GM13977 (cell line): ENCODE measurements around the gene SEL1L.

Experiments
- DNase-seq: peaks from one replicate; pipeline ENCODE4 v3.0.0; 2012; ENCODE audit warnings: low spot score
- CTCF ChIP-seq: IDR thresholded peaks from 2 replicates; pipeline ENCODE4 v1.5.1; 2012; ENCODE audit warnings: mild to moderate bottlenecking, control low read depth; ENCODE audit not compliant: insufficient read depth; ENCODE audit errors: extremely low read depth, missing control alignments
- in situ Hi-C: fragments of 300-500 bp; cut with MboI; formaldehyde crosslinking; loops from one replicate; pipeline ENCODE4 v1.12.0; 2022; ENCODE audit warnings: low sequenced_read_pairs, low pct_unique_long_range_greater_than_20kb, mixed read lengths, inconsistent platforms; ENCODE audit not compliant: unreplicated experiment

Gene SEL1L

GRCh38 chr14:81533212-81533535 lies 479 bp downstream of the SEL1L start:
- in situ Hi-C loops = no loop called here
- no peak for TF ChIP-seq CTCF
- no peak for DNase-seq

- DNase-seq = no peak
- in situ Hi-C loops = no loop called here
- no peak for TF ChIP-seq CTCF
Observed at GRCh38 chr14:81529391-81529790, 4.3 kb downstream of the SEL1L start.

GRCh38 chr14:81525129-81525528 lies 8.5 kb downstream of the SEL1L start:
- no peak for TF ChIP-seq CTCF
- DNase-seq = no peak
- in situ Hi-C loops = no loop called here

- in situ Hi-C loops = no loop called here
Observed at GRCh38 chr14:81523616-81524015, 10.0 kb downstream of the SEL1L start.

GRCh38 chr14:81523016-81523415 lies 10.6 kb downstream of the SEL1L start:
- no peak for TF ChIP-seq CTCF
- in situ Hi-C loops = no loop called here
- DNase-seq = no peak

More at GRCh38 chr14:81523616-81524015, 10.0 kb downstream of the SEL1L start:
- no peak for DNase-seq
- no peak for TF ChIP-seq CTCF

GRCh38 chr14:81521356-81521755 lies 12.3 kb downstream of the SEL1L start:
- TF ChIP-seq CTCF = no peak
- in situ Hi-C loops = no loop called here
- no peak for DNase-seq
